Measurements from ENCODE around the gene NFIA.

The NFIA gene

GRCh38 chr1:61353797-61354406 is 271.5 kb downstream of the NFIA start:
- H3K4me3 ChIP-seq (ENCODE audit: control insufficient read depth, low read depth, low read length): no peak overlapping the region
- DNase-seq (ENCODE audit: low read depth): no peak
- TF ChIP-seq CTCF (IDR thresholded peaks at IDR 0.05; ENCODE audit: control insufficient read depth, insufficient read depth, low read depth, low read length, missing control alignments): no peak

- TF ChIP-seq CTCF (IDR thresholded peaks at IDR 0.05; ENCODE audit: control insufficient read depth, insufficient read depth, low read depth, low read length, missing control alignments): no peak
- H3K4me3 ChIP-seq (ENCODE audit: control insufficient read depth, low read depth, low read length): no peak overlapping the region
- DNase-seq (ENCODE audit: low read depth): no peak
These were observed 273.7 kb downstream of the NFIA start for GRCh38 chr1:61356016-61356415.

GRCh38 chr1:61356995-61357394 is 274.6 kb downstream of the NFIA start:
- no peak overlapping the region for H3K4me3 ChIP-seq (ENCODE audit: control insufficient read depth, low read depth, low read length)
- no peak for DNase-seq (ENCODE audit: low read depth)
- no peak for TF ChIP-seq CTCF (IDR thresholded peaks at IDR 0.05; ENCODE audit: control insufficient read depth, insufficient read depth, low read depth, low read length, missing control alignments)

- TF ChIP-seq CTCF (IDR thresholded peaks at IDR 0.05; ENCODE audit: control insufficient read depth, insufficient read depth, low read depth, low read length, missing control alignments): no peak
- DNase-seq (ENCODE audit: low read depth): no peak
- H3K4me3 ChIP-seq (ENCODE audit: control insufficient read depth, low read depth, low read length): no peak overlapping the region
These were observed 275.2 kb downstream of the NFIA start for GRCh38 chr1:61357539-61357938.

- H3K4me3 ChIP-seq (ENCODE audit: control insufficient read depth, low read depth, low read length): no peak overlapping the region
- no peak for DNase-seq (ENCODE audit: low read depth)
- TF ChIP-seq CTCF (IDR thresholded peaks at IDR 0.05; ENCODE audit: control insufficient read depth, insufficient read depth, low read depth, low read length, missing control alignments): no peak
These were observed 276.6 kb downstream of the NFIA start for GRCh38 chr1:61358770-61359455.

- no peak overlapping the region for H3K4me3 ChIP-seq (ENCODE audit: control insufficient read depth, low read depth, low read length)
- DNase-seq (ENCODE audit: low read depth): no peak
- no peak for TF ChIP-seq CTCF (IDR thresholded peaks at IDR 0.05; ENCODE audit: control insufficient read depth, insufficient read depth, low read depth, low read length, missing control alignments)
These were observed 279.6 kb downstream of the NFIA start for GRCh38 chr1:61361931-61362330.
